Activated T-helper 1 cell treated with anti-CD3 and anti-CD28 coated beads, Interleukin-12 subunit alpha, Interleukin-12 subunit beta, Interleukin-2, Interleukin-4 antibody, amounts not matched to agents 30 ng/mL and 10 ng/mL and 1 ng/mL, durations not matched to agents 14 hours and 24 hours and 36 hours (primary cell): ENCODE results near the gene FALEC. TPM values are rescaled to one million over a fixed set of nuclear protein-coding genes. Genes with fewer than 3 reads are reported as not detected.

Experiments used
- DNase-seq: peaks from one replicate; pipeline ENCODE4 v3.0.0; 2021; ENCODE audit warnings: low spot score
- H3K27ac Mint-ChIP-seq: one replicate; pipeline ENCODE4 v1.8.0; 2021; ENCODE audit warnings: mild to moderate bottlenecking, mixed read lengths
- H3K27me3 Mint-ChIP-seq: one replicate; pipeline ENCODE4 v1.8.0; 2022; ENCODE audit warnings: mild to moderate bottlenecking, moderate library complexity, mixed read lengths; ENCODE audit not compliant: insufficient read depth
- H3K36me3 Mint-ChIP-seq: one replicate; pipeline ENCODE4 v1.8.0; 2021; ENCODE audit warnings: low read depth, mixed read lengths
- H3K4me1 Mint-ChIP-seq: one replicate; pipeline ENCODE4 v1.8.0; 2021; ENCODE audit warnings: low read depth, mixed read lengths
- H3K4me3 Mint-ChIP-seq: one replicate; pipeline ENCODE4 v1.8.0; 2021; ENCODE audit warnings: mild to moderate bottlenecking, moderate library complexity, mixed read lengths
- H3K9me3 Mint-ChIP-seq: one replicate; pipeline ENCODE4 v1.8.0; 2021; ENCODE audit warnings: mixed read lengths
- intact Hi-C: fragments of 100-400 bp; cut with micrococcal nuclease; formaldehyde crosslinking; loops from one replicate; pipeline ENCODE4 v1.15.1; 2024
- total RNA-seq: library from RNA; stranded (reverse); gene quantifications from 2 replicates; pipeline ENCODE4 v1.2.3, GENCODE V29; 2022

FALEC gene
- total RNA-seq, 1 donor from 2014 or later = not detected

DNA sequence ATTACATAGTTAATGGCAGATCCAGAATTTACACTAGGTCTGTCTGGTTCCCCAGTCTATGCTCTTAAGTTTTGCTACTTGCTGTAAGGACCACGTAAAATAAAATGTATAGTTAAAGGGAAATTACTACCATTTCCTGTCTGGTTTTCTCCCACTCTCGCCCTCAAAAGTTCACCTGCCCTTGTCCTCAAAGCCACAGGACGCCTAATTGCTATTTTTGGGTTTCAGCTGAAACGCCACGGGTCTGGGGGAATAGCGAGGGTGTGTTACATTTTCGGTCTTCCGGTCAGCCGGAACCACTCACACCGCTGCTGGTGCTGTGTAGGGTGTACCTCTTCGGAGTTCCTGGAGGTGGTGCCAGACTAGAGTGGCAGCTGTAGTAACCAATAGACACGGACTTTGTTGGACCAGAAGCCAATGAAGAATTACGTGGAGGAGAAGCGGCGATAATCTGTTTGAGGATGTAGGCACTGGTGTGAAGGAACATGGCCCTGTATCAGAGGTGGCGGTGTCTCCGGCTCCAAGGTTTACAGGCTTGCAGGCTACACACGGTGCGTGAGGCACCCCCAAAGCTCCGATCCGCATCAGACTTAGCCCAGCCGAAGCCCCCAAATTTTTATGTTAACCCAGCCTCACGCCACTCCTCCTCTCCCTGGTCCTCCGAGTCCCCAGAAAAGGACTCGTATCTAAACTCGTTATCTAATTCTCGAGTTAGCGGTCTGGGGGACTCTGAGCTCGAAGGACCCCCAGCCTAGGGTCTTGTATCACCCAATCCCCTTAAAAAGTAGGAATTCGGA lies 28.4 kb upstream of the FALEC start, which contains the start of gene TARS2:
Gene TARS2, plus strand, starts transcription at position 454 of the 797 bp plus-strand sequence. Its CDS starts 32 bp downstream, at position 486.
- Mint-ChIP-seq H3K9me3 (no peaks in the 10 kb centered on the region), H3K27me3 (no peaks in the 10 kb centered on the region), H3K4me3 (peak within 1 kb of the TSS; percentile 98), H3K4me1 (peaks cover 35% of the 10 kb centered on the region), H3K27ac (peak within 1 kb of the TSS; percentile 95), H3K36me3 (peaks cover 30% of the 10 kb centered on the region)
- intact Hi-C loops = loop anchor here (1.0 to 5.0 kb wide), 13 partner anchors 23 to 520 kb away; partner anchors contain the start of genes ANP32E, APH1A, ARNT and ENSA
- peak; percentile 94 for DNase-seq

DNA sequence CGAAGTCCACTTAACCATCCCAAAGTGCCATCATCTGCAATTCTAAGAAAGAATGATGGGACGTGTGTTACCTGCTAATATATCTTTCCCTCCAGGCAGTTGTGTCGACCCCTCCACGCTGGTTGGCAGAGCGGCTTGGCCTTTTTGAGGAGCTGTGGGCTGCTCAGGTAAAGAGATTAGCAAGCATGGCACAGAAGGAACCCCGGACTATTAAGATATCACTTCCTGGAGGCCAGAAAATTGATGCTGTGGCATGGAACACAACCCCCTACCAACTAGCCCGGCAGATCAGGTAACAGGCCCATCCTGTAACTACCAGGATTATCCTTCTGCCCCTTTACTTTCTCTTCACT lies 27.8 kb upstream of the FALEC start:
- Mint-ChIP-seq H3K27ac (peak overlapping the region; percentile 95), H3K36me3 (peaks cover 33% of the 10 kb centered on the region), H3K9me3 (no peaks in the 10 kb centered on the region), H3K4me1 (peaks cover 35% of the 10 kb centered on the region), H3K27me3 (no peaks in the 10 kb centered on the region), H3K4me3 (peak overlapping the region; percentile 98)
- DNase-seq = no peak
- intact Hi-C loops = loop anchor here (1.0 to 5.0 kb wide), 13 partner anchors 23 to 520 kb away; partner anchors contain the start of genes ANP32E, APH1A, ARNT and ENSA

DNA sequence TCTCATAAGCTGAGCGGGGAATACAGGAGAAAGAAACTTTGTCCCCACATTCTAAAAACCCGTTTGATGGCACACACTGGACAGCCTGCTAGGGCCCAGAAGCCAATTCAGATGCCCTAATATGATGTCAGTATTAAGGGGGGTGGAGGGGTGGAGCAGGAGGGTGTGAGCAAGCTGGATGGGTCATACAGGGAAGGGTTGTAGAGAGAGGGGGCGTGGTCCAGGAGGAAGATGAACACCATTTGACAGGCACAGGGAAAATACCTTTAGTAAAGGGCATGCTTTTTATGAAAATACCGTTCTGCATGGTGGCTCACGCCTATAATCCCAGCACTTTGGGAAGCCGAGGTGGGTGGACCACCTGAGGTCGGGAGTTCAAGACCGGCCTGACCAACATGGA lies 22.4 kb upstream of the FALEC start:
- peaks cover 13% of the 10 kb centered on the region for H3K4me1 Mint-ChIP-seq
- H3K27me3 Mint-ChIP-seq = no peaks in the 10 kb centered on the region
- DNase-seq = no peak
- H3K9me3 Mint-ChIP-seq = no peaks in the 10 kb centered on the region
- no peak overlapping the region for H3K4me3 Mint-ChIP-seq
- H3K36me3 Mint-ChIP-seq = peaks cover 53% of the 10 kb centered on the region
- H3K27ac Mint-ChIP-seq = no peak overlapping the region
- intact Hi-C loops = no loop called here

- intact Hi-C loops = no loop called here
- Mint-ChIP-seq H3K27ac (no peak overlapping the region), H3K27me3 (no peaks in the 10 kb centered on the region), H3K4me1 (no peaks in the 10 kb centered on the region), H3K4me3 (no peak overlapping the region), H3K9me3 (no peaks in the 10 kb centered on the region), H3K36me3 (peaks cover 33% of the 10 kb centered on the region)
- no peak for DNase-seq
Measured at GRCh38 chr1:150498342-150498741, 17.2 kb upstream of the FALEC start.

GRCh38 chr1:150505431-150505830 lies 10.1 kb upstream of the FALEC start:
- Mint-ChIP-seq H3K9me3 (no peaks in the 10 kb centered on the region), H3K27me3 (no peaks in the 10 kb centered on the region), H3K36me3 (peaks cover 24% of the 10 kb centered on the region), H3K4me1 (peaks cover 5% of the 10 kb centered on the region), H3K27ac (no peak overlapping the region), H3K4me3 (no peak overlapping the region)
- DNase-seq = no peak
- intact Hi-C loops = no loop called here

- H3K4me3 Mint-ChIP-seq = no peak within 1 kb of the TSS
- peaks cover 5% of the 10 kb centered on the region for H3K4me1 Mint-ChIP-seq
- intact Hi-C loops = no loop called here
- no peak for DNase-seq
- H3K27me3 Mint-ChIP-seq = no peaks in the 10 kb centered on the region
- H3K9me3 Mint-ChIP-seq = no peaks in the 10 kb centered on the region
- peaks cover 22% of the 10 kb centered on the region for H3K36me3 Mint-ChIP-seq
- peak within 1 kb of the TSS; percentile 45 for H3K27ac Mint-ChIP-seq
Measured at GRCh38 chr1:150507912-150508864, 7.4 kb upstream of the FALEC start, which contains the start of gene ECM1. ECM1 (plus strand) TSS chr1:150508109; CDS start chr1:150508210, 101 bp downstream.

DNA sequence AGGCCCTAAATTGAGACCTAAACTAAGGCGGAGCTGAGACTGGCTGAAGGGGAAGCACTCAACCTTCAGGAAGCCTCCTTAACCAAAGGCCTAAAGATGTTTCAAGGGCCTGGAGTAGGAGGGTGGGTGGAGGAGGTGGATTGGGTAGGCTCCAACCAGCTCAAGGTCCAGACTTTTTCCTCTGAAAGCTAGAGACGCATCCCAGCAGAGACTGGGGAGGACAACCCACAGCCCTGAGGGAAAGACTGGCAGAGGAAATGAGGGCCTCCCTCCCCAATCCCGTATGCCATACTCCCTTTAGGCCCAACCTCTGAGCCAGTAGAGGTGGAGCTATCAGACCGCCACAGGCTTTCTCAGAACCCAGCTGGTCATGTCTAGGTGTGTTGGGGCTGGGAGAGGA lies 6.6 kb upstream of the FALEC start:
- intact Hi-C loops = no loop called here
- no peak for DNase-seq
- no peak overlapping the region for H3K27ac Mint-ChIP-seq
- H3K4me3 Mint-ChIP-seq = no peak overlapping the region
- H3K4me1 Mint-ChIP-seq = peaks cover 5% of the 10 kb centered on the region
- no peaks in the 10 kb centered on the region for H3K27me3 Mint-ChIP-seq
- H3K9me3 Mint-ChIP-seq = no peaks in the 10 kb centered on the region
- peaks cover 24% of the 10 kb centered on the region for H3K36me3 Mint-ChIP-seq

DNA sequence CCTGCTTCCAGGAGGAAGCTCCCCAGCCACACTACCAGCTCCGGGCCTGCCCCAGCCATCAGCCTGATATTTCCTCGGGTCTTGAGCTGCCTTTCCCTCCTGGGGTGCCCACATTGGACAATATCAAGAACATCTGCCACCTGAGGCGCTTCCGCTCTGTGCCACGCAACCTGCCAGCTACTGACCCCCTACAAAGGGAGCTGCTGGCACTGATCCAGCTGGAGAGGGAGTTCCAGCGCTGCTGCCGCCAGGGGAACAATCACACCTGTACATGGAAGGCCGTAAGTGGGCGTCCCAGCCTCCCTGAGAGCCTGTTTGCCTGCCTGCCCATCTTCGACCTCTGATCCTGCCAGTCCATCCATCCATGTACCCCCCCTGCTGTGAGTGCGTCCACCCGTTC lies 4.0 kb upstream of the FALEC start:
- no peak for DNase-seq
- Mint-ChIP-seq H3K27ac (no peak overlapping the region), H3K27me3 (no peaks in the 10 kb centered on the region), H3K9me3 (no peaks in the 10 kb centered on the region), H3K4me3 (no peak overlapping the region), H3K36me3 (peaks cover 13% of the 10 kb centered on the region), H3K4me1 (peaks cover 17% of the 10 kb centered on the region)
- intact Hi-C loops = no loop called here

DNA sequence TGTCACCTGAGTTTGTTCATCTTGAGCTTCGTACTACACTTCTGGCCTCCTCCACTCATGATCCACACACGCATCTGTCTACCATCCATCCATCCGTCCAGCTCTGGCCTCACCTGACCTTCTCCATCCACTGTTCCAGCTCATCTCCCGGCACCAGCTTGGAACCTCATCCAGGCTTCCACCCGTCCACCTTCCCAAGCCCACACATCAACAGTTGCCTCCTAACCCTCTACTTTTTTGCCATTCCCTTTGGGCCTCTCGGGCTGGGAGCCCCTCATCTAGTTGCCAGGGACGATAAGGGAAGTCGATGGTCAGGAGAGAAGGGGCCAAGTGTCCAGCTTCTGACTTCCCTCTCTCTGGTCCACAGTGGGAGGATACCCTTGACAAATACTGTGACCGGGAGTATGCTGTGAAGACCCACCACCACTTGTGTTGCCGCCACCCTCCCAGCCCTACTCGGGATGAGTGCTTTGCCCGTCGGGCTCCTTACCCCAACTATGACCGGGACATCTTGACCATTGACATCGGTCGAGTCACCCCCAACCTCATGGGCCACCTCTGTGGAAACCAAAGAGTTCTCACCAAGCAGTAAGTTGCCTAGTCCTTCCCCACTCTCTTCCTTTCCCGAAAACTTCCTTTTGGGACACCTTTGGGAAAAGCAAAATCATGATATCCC lies 3.4 kb upstream of the FALEC start:
- Mint-ChIP-seq H3K36me3 (peaks cover 10% of the 10 kb centered on the region), H3K4me1 (peaks cover 21% of the 10 kb centered on the region), H3K27me3 (no peaks in the 10 kb centered on the region), H3K4me3 (no peak overlapping the region), H3K27ac (no peak overlapping the region), H3K9me3 (no peaks in the 10 kb centered on the region)
- intact Hi-C loops = no loop called here
- no peak for DNase-seq

GRCh38 chr1:150512846-150513245 lies 2.7 kb upstream of the FALEC start:
- no peak overlapping the region for H3K27ac Mint-ChIP-seq
- peaks cover 6% of the 10 kb centered on the region for H3K36me3 Mint-ChIP-seq
- no peak overlapping the region for H3K4me3 Mint-ChIP-seq
- no peak for DNase-seq
- no peaks in the 10 kb centered on the region for H3K27me3 Mint-ChIP-seq
- intact Hi-C loops = no loop called here
- peaks cover 17% of the 10 kb centered on the region for H3K4me1 Mint-ChIP-seq
- no peaks in the 10 kb centered on the region for H3K9me3 Mint-ChIP-seq

- H3K4me3 Mint-ChIP-seq = no peak overlapping the region
- DNase-seq = no peak
- intact Hi-C loops = no loop called here
- no peaks in the 10 kb centered on the region for H3K27me3 Mint-ChIP-seq
- no peak overlapping the region for H3K27ac Mint-ChIP-seq
- peaks cover 16% of the 10 kb centered on the region for H3K4me1 Mint-ChIP-seq
- H3K36me3 Mint-ChIP-seq = peaks cover 6% of the 10 kb centered on the region
- no peaks in the 10 kb centered on the region for H3K9me3 Mint-ChIP-seq
Measured at GRCh38 chr1:150513351-150513791, 2.2 kb upstream of the FALEC start.

DNA sequence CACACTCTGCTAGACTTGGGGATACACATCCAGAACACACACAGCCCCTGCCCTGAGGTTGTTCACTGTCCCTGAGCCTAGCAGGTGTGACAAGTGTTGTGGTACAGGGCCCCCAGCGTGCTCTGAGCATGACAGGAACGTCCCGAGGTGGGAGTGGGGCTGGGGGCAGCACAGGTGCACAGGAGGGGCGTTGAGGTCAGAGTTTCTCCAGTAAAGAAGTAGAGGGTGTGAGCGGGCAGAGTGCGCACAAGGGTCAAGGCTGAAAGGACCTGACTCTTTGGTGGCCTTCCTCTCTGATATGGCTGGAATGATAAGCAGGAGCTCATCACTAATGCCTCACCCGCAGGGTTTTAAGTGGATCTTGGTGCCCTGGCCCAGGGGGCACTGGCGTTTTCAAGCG lies 1.3 kb upstream of the FALEC start:
- peaks cover 6% of the 10 kb centered on the region for H3K36me3 Mint-ChIP-seq
- no peaks in the 10 kb centered on the region for H3K9me3 Mint-ChIP-seq
- H3K27me3 Mint-ChIP-seq = no peaks in the 10 kb centered on the region
- H3K4me3 Mint-ChIP-seq = peak overlapping the region; percentile 79
- DNase-seq = no peak
- peaks cover 16% of the 10 kb centered on the region for H3K4me1 Mint-ChIP-seq
- intact Hi-C loops = loop anchor here (2.0 kb wide), 1 partner anchor 35 kb away; the partner anchor contains the start of gene ADAMTSL4
- H3K27ac Mint-ChIP-seq = peak overlapping the region; percentile 64
